Measurements from ENCODE around the gene AFAP1L1.

Gene AFAP1L1

DNA sequence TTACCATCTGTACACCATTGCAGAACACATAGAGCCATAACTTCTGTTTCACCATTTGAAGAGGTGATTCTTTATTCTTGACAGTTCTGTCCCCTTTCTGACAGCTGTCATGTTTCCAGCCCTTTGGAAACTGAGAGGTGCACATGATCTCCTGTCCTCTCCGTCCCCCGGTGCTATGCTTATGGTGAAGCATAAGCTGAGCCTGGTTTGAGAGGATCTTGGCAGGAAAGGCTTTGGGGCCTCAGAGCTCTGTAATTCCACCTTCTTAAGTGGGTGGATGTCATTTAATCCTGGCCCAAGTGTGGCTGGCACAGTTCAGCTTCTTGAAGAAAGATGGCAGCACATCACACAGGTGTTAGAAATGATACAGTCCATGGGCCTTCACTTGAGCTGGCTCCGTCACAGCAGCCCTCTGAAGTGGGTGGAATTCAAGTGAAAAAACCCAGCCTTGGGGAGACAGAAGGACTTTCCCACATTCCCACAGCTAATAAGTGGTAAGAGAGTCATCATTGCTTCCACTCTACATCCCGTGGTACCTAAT lies 43.0 kb downstream of the AFAP1L1 start:
- DNase-seq (ENCODE audit: low read depth in 2 of 2), result no peak

DNA sequence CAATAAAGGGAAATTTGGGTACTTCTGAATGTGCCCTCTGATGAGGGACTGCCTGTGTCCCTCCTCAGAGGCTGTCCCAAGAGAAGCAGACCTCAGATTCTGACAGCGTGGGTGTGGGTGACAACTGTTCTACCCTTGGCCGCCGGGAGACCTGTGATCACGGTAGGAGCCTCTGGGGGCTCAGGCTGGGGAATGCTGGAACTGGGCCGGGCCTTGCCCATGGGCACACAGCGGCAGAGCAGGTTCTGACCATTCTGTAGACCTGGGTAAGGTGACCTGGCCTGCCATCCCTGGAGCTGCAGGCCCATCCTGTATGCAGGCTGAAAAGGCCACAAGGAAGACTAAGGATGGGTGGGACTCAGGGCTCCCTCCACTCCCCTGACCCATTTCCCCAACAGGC lies 44.1 kb downstream of the AFAP1L1 start:
- no peak for DNase-seq (ENCODE audit: low read depth in 2 of 2)

DNA sequence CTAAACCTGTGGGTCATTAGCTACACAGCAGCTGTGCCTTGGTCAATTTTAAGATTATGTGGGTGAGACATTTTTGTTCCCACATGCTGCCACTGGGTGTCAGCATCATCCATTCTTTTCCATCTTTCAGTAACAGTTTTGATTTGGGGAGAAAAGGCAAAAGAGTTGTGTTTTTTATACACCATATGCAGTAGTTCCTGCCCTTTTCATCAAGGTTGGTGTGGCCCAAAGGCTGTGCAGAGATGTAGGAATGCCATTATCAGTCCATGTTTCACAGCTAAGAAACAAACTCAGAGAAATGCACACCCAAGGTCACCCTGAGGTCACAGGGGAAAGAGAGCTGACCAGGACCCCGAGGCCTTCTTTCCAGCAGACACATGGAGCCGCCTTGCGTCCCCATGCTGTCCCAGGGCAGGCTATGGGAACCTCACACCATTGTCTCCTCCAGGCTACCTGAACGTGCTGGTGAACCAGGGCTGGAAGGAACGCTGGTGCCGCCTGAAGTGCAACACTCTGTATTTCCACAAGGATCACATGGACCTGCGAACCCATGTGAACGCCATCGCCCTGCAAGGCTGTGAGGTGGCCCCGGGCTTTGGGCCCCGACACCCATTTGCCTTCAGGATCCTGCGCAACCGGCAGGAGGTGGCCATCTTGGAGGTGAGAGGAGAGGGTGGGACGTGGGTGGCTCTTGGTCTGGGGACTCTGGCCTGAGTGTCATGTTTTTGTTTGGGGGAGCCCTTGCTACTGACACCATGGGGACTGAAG lies 45.8 kb downstream of the AFAP1L1 start:
- no peak for DNase-seq (ENCODE audit: low read depth in 2 of 2)

DNA sequence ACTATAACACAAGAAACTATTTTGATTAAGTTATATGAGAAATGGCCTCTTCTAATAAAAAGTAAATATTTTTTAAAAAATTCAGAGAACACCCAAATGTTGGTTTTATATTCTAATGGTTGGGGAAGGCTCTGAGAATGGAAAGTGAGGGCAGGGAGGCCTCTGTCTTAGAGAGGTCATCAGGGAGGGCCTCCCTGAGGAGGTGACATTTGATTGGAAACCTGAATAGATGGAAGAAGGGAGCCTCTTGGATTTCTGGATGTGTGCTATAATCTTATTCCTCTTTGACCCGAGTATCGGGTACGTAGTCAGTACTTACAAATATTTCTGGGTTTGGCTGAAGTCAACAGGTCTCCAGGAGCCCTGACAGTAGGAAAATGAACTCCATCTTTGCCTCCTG lies 47.5 kb downstream of the AFAP1L1 start:
- DNase-seq (ENCODE audit: low read depth in 2 of 2), result no peak

DNA sequence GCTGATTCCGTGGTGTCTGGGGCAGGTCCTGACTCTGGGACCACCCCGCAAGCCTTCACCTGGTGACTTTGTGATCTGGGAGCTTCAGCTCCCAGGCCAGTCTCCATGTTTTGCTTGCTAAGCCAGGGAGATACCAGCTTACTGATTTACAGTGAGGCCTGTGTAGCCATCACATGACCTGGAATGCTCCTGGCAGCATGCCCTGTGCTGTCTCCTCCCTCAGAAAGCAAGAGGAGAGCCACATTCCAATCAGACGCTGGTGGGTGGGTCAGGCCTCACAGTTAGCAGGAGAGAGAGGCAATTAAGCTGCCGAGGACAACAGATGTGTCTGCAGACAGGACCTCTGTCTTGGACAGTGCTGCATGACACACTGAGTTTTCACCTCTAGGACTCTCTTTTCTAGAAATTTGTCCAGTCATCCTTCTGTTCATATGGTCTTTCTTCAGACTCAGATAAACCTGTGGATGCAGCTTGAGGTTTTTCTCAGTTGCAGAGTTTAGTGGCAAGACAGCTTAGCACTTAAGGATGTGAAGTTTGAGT lies 49.2 kb downstream of the AFAP1L1 start:
- no peak for DNase-seq (ENCODE audit: low read depth in 2 of 2)

DNA sequence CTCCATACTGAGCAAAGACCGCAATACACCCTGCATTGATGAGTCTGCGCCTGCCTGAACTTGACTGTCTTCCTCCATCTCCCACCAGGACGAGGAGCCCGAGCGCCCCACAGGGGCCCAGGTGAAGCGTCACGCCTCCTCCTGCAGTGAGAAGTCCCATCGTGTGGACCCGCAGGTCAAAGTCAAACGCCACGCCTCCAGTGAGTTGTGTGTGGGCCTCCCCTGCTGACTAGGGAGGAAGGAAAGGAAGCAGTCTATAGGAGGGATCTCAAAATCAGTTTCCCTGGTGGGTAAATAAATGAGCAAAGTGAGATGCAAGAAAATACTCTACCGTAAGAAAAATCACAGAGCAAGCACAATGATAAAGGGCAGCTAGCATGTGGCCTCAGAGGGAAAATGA lies 50.9 kb downstream of the AFAP1L1 start:
- DNase-seq (ENCODE audit: low read depth in 2 of 2), result no peak

DNA sequence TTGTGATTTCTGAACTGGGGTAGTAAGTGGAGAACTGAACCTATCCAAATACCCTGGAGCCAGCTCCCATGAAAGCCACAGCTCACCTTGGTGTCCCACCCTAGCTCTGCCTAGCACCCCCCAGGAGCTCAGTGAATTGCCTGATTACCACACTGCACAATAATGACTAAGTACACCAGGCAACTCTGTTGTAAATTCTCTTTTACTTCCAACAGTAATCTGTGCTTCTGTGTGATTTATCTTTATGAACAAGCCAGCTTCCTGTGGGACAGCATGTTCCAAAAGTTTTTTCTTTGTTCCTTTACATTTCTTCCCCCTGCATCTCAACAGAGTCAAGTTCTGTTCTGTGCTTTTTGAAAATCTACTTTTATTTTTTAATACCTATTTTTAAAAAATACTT lies 51.6 kb downstream of the AFAP1L1 start:
- no peak for DNase-seq (ENCODE audit: low read depth in 2 of 2)

DNA sequence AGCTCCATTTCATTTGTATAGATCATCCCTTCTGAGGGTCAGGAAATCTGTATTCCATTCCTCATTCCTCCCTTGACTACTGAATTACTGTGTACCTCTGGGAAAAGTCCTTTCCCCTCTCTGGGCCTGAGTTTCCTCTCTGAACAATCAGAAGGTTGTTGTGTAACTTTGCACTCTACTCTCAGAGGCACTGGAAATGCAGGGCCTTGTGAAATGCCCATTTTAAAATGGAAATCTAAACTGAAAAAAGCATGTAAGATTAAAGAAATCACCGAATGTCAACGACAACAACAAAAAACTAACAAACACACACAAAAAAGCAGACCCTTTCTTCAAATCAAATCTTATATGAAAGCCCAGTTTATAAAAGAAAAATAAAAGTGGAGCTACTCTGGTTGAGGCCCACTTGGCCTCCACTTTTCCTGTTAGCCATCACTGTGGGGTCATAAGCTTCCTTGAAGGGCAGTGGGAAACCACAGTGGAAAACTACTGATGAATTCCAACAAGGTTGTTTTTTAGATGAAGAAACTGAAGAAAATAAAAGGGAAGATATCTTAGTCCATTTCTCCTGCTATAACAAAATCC lies 52.1 kb downstream of the AFAP1L1 start:
- no peak for DNase-seq (ENCODE audit: low read depth in 2 of 2)

DNA sequence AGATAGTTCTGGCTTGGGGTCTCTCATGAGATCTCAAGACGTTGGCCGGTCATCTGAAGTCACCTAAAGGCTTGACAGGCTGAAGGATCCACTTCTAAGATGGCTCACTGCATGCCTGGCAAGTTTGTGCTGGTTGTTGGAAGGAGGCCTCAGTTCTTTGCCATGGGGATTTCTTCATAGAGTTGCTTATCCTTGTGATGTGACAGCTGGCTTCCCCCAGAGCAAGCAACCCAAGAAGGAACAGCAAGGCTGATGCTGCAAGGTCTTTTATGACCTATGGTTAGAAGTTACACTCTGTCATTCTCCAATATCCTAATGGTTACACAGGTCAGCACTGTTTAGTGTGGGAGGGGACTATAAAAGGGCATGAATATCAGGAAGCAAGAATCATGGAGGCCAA lies 53.0 kb downstream of the AFAP1L1 start:
- no peak for DNase-seq (ENCODE audit: low read depth in 2 of 2)

DNA sequence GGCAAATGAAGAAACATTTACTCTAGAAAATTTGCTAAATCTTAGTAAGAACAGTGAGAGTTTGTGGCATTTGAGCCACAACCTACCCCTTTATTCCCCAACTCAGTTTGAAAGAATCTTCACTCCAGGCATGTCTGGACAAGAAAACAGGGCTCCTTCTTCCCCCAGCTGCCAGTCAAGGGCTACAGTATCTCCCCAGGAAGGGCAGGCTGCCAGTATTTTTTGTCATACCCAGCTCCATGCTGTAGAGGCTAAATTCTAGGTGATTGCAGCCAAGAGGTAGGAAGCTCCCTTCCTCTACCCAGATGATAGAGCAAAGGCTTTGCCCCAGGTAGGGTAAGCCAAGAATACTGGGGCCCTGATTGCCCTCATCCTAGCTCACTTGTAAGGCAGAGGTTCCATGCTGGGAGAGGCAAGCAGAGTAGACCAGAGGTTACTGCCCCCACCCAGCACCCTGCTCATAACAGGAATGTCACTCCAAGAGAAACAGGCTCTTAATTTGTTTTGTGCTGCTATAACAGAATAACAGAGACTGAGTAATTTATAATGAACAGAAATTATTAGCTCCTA lies 53.6 kb downstream of the AFAP1L1 start:
- no peak for DNase-seq (ENCODE audit: low read depth in 2 of 2)

DNA sequence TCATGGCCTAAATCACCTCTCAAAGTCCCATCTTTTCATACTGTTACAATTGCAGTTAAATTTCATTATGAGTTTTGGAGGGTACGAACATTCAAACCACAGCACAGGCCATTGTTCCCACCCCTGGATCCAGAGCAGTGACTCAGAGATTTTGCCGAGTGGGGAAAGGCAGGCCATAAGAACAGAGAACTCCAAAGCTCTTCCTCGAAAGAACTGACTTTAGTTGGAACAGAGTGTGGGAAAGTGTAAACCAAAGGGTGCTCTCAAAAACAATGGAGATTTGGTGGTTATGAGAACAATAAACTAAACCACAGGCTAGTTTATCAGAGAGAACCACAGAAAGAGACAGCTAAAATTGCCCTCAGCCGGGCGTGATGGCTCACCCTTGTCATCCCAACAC lies 54.2 kb downstream of the AFAP1L1 start:
- DNase-seq (ENCODE audit: low read depth in 2 of 2), result no peak

DNA sequence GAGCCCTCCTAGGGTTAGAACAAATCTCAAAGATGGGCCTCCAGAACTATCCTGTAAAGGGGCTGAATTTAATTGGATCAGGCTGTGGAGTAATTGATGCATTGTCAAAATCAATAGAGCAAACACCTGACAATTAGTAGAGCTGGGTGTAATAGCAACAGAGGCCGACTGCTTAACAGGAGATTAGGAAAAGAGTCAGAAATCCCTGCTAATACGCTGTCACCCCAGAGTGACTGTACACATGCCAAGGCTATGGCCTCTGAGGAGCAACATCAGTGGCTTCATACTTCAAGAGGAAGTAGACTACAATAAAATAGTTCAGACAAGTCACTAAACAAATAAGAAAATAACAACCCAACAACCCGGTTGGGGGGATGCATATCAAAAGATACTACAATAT lies 55.0 kb downstream of the AFAP1L1 start:
- DNase-seq (ENCODE audit: low read depth in 2 of 2), result no peak

DNA sequence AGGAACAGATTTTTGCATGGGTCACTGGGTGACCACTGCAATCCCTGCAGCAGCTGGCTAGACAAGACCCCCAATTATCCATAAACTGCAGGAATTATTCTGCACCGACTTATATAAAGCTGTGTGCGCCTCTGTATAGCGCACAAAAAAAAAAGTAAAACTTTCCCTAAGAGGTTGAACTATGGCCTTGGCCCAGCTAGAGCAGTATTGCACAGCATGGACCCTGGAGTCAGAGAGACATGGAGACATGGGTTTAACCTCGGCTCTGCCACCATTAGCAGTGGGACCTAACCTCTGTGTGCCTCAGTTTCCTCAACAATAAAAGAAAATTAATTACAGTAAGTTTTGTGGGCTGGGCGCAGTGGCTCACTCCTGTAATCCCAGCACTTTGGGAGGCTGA lies 56.5 kb downstream of the AFAP1L1 start:
- no peak for DNase-seq (ENCODE audit: low read depth in 2 of 2)

DNA sequence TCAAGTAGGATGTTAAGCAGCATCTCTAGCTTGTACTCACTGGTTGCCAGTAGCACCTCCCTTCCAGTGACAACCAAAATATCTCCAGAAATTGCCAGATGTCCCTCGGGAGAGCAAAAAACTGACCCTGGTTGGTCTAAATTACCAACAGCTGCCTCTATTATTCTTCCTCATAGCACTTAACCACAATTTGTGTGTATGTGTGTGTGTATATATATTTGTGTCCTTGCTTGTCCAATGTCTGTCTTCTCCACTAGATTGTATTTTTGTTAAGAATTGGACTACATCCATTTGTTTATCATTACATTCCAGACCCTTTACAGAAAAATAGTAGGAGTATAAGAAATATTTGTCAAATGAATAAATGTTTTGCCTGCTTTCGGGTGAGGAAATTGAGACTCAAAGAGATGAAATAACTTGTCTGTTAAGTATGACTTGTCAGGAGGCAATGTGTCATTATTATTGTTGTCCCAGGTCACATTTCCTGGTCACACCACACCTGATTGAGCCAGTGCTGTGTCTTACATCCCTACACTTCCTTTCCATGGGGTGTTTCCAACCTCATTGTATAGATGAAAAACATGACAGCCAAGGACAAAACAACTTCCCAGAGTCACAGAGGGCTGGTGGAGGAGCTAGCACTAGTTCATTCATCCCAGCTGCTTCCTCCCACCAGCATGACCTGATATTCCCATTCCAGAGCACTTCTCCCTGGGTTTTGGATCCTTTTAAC lies 62.2 kb downstream of the AFAP1L1 start:
- no peak for DNase-seq (ENCODE audit: low read depth in 2 of 2)

DNA sequence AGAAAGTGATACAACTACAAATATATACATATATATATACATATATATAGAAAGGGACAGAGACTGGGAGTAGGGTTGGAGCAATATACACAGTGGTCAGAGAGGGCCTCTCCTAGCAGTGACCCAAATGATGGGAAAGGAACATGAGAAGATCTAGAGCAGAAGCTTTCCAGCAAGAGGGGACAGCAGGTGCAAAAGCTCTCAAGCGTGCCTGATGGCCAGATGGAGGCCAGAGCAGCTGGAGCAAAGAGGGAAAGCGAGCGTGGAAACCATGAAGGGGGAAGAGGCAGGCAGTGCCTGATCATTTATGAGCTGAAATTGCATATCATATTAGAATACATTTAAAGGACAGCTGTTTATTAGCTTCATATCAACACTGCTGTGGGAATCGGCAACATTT lies 66.1 kb downstream of the AFAP1L1 start:
- DNase-seq (ENCODE audit: low read depth in 2 of 2), result no peak

DNA sequence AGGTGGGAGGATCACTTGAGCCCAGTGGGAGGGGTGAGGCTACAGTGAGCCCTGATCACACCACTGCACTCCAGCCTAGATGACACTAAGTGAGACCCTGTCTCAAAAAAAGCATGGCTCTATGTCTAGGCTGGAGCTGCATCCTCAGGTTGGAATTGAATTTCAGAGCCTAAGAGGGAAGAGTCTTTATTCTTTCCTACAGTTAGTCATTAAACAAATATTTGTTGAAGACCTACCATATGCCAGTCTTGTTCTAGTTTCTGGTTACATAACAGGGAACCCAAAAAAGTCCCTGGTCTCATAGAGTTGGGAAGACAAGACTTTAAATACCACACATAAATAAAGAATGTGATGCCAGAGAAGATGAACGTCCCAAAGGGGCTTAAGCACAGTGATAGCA lies 66.7 kb downstream of the AFAP1L1 start:
- no peak for DNase-seq (ENCODE audit: low read depth in 2 of 2)

DNA sequence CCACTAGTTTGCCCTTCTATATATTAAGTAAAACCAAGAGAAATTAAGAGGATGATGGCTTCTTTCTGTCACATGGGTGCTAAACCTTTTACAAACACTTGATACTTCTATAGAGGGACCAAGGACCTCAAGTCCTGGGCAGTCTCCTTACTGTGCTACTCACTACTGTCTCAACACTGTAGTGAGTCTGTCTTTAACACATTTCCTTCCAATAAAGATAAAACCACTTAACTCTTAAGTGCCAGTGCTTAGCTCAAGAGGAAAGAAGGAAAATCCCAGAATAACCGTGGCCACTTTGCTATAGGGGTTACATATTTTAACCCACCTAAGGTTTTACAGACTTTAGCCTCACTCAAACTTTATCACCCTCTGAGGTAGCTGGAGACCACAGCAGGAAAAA lies 69.3 kb downstream of the AFAP1L1 start:
- no peak for DNase-seq (ENCODE audit: low read depth in 2 of 2)

DNA sequence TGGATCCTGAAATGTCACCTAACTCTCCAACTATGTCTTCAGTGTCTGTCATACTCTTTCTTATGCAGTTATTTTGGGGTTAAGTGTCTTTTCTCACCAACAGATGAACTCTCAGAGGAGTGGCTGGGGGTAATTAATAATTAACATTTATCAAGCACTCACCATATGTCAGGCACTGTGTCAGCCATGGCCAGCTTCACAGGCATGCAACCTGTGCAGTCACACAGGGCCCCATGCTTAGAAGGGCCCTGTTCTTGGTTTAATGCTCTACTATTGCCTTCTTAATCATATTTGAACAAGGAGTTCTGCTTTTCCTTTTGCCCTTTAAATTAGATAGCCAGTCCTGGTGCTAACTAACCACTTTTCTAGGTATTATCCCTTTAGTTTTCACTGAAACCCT lies 70.2 kb downstream of the AFAP1L1 start:
- DNase-seq (ENCODE audit: low read depth in 2 of 2), result no peak

DNA sequence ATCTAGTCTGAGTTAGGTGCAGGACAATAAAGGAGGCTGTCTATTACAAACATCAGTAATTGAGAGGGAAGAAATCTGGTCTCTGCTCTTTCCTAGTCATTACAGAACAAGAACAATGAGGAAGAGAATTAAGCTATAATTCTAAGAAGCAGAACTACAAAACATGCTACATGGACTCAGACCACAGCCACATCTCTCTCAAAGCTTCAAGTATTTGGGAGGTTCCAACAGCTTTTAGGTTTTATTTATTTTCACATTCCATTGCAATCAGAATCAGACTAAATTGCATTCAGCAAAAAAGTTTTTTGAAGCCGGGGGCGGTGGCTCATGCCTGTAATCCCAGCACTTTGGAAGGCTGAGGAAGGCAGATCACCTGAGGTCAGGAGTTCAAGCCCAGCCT lies 72.5 kb downstream of the AFAP1L1 start:
- no peak for DNase-seq (ENCODE audit: low read depth in 2 of 2)

DNA sequence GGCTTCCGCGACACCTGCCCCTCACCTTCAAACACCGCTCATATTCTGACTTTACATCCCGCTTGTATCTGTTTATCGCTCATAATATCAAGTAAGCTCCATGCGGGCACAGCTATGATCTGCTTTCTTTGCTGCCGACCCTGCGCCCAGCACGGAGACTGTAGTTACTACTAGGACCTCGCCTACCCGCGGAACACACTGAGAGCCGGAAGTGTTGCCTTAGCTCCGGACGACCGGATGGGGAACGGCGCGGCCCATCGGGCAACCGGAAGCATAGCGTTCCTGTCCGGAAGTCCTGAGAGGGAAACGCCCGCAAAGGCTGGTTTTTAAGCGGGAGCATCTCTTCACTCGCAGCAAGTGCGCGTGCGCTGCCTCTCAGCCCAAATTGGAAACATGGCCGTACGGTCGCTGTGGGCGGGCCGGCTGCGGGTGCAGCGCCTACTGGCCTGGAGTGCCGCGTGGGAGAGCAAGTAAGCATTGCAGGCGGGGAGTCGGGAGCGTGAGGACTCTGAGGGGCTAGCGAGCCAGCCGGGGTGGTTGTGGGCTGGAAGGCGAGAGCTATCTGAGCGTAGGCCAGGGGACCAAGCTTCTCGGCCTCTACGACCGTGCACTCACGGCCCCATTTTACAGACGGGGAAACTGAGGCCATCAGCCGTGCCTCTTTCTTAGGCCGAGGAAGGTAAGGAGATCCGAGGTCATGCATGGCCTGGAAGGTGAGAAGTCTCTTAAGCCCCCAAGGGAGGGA lies 73.7 kb downstream of the AFAP1L1 start, which contains the start of gene GRPEL2:
Gene GRPEL2, plus strand, starts transcription at position 353 of the 745 bp plus-strand sequence. Its CDS starts 41 bp downstream, at position 394.
- peak; percentile 84 to 89 for DNase-seq (ENCODE audit: low read depth in 2 of 2)

DNA sequence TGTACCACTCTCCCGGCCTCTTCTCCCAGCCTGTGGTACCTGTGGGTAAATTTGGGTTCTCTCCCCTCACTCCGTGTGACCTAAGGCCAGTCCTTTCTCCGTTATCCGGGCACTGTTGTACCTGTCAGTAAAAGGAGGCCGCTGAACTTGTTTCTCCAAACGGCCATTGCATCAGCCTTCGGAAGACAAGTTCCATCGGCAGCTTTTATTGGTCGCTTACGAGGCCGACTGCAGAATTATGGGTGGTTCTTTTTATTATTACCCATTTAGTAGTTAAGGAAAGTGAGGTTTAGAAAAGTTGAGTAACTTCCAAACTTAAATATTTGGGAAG lies 74.2 kb downstream of the AFAP1L1 start:
- no peak for DNase-seq (ENCODE audit: low read depth in 2 of 2)

DNA sequence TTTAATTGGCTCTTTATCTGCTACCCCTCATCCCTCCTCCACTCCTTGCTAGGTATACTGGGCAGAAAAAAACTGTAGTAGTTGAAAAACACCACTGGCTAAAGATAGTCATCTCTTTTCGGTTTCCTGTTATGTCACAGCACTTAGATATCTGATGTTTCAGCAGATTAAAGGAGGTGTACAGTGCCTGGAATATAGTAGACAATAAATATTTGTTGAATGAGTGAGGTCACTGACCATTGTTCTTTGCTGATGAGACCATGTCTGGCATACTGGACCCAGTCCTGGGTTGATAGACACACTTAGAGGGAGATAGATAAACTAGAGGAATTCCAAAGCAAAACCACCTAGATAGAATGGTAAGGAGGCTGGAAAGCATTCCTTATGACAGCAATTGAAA lies 76.9 kb downstream of the AFAP1L1 start:
- no peak for DNase-seq (ENCODE audit: low read depth in 2 of 2)
